UCSD-AML1 (cell line): ENCODE results near the gene ATAD1.
"Not testable (repeated sequence)": the region's sequence is repeated elsewhere in the genome, so short reads cannot be mapped to it uniquely, and the experiment has no call there.

Source experiments
- DNase-seq: peaks from one replicate; lab custom pipeline; 2025; ENCODE audit not compliant: unreplicated experiment; lab: John Stamatoyannopoulos, UW

The ATAD1 gene

DNA sequence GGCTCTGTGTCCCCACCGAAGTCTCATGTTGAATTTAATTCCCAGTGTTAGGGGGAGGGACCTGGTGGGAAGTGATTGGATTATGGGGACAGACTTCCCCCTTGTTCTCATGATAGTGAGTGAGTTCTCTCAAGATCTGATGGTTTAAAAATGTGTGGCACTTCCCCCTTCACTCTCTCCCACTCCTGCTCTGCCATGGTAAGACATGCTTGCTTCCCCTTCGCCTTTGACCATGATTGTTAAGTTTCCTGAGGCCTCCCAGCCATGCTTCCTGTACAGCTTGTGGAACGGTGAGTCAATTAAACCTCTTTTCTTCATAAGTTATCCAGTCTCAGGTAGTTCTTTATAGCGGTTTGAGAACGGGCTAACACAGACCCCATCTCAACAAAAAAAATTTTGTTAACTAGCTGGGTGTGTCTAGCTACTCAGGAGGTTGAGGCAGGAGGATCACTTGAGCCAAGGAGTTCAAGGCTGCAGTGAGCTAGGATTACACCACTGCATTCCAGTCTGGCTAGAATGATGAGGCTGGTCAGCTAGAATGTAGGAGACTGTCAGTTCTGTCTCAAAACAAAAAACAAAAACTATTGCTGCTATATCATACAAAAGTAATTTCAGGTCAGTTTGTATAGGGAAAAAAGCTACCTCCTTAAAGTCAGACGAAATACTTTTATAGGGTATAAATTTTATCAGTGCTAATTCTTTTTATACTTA, 57.7 kb downstream of the ATAD1 start:
- DNase-seq = peak; percentile 41

- no peak for DNase-seq
Observed at GRCh38 chr10:87759551-87759950, 58.5 kb downstream of the ATAD1 start.

- no peak for DNase-seq
Observed at GRCh38 chr10:87757685-87758084, 60.3 kb downstream of the ATAD1 start.

- DNase-seq = no peak
Observed at GRCh38 chr10:87753995-87754866, 63.8 kb downstream of the ATAD1 start.

- no peak for DNase-seq
Observed at GRCh38 chr10:87752566-87752965, 65.5 kb downstream of the ATAD1 start.

- DNase-seq = no peak
Observed at GRCh38 chr10:87751274-87751673, 66.8 kb downstream of the ATAD1 start.

- no peak for DNase-seq
Observed at GRCh38 chr10:87750817-87751216, 67.2 kb downstream of the ATAD1 start.

GRCh38 chr10:87750001-87750671, 67.9 kb downstream of the ATAD1 start:
- no peak for DNase-seq

GRCh38 chr10:87748244-87748643, 69.8 kb downstream of the ATAD1 start:
- not testable (repeated sequence) for DNase-seq

DNA sequence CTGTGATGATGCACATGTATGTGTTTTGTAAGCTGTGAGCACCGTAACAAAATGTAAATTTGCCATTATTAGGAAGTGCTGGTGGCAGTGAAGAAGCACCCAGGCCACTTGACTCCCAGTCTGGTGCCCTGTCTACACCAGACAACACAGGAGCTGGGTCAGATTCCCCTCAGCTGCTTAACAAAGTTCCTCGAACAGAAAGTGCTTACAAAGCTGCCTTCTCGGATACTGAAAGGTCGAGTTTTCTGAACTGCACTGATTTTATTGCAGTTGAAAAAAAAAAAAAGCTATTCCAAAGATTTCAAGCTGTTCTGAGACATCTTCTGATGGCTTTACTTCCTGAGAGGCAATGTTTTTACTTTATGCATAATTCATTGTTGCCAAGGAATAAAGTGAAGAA, 71.1 kb downstream of the ATAD1 start:
- DNase-seq = no peak

DNA sequence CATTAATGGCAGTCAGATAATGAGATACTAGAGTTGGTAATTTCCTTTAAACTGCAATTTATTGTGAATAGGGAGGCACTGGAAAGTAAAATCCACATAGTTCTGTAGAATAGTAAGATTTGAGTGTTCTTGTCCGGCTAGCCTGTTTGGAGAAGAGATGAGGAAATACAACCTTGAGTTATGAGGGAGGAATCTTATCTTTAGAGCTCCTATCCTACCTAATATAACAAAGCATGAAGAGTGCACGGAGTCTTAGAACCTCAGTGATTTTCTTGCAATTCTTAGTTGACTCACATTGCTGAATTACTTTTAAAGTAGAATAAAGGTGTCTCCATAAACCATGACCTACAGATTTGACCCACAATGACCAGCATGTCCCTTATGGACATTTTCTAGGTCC, 73.4 kb downstream of the ATAD1 start:
- no peak for DNase-seq

DNA sequence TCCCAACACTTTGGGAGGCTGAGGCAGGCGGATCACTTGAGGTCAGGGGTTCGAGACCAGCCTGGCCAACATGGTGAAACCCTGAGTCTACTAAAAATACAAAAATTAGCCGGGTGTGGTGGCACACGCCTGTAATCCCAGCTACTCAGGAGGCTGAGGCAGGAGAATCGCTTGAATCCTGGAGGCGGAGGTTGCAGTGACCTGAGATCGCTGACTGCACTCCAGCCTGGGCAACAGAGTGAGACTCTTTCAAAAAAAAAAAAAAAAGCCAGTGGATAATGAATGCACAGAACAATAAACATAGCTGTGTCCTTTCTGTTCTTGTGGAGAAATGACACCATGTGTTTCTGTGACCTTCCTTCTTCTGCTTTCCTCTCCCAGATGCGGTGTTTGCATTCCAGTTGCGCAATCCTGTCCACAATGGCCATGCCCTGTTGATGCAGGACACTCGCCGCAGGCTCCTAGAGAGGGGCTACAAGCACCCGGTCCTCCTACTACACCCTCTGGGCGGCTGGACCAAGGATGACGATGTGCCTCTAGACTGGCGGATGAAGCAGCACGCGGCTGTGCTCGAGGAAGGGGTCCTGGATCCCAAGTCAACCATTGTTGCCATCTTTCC, 74.9 kb downstream of the ATAD1 start:
- DNase-seq = not testable (repeated sequence)

GRCh38 chr10:87740254-87740655, 77.8 kb downstream of the ATAD1 start:
- no peak for DNase-seq

DNA sequence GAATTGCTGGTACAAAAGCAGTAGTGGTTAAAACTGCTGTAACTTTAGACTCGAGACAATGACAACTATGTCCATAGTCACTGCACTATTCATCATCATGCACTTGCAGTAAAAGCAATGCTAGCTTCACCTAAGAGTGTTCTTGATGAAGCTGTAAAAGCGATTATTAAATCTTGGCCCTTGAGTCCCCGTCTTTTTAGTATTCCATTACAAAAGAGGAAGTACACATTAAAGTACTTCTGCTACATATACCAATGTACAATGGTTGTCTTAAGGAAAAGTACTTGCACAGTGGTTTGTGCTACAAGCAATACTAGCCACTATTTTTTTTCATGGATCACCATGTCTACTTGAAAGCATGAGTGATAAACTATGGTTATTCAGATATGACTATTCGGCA, 78.3 kb downstream of the ATAD1 start:
- no peak for DNase-seq

- DNase-seq = not testable (repeated sequence)
Observed at GRCh38 chr10:87738253-87738652, 79.8 kb downstream of the ATAD1 start.

DNA sequence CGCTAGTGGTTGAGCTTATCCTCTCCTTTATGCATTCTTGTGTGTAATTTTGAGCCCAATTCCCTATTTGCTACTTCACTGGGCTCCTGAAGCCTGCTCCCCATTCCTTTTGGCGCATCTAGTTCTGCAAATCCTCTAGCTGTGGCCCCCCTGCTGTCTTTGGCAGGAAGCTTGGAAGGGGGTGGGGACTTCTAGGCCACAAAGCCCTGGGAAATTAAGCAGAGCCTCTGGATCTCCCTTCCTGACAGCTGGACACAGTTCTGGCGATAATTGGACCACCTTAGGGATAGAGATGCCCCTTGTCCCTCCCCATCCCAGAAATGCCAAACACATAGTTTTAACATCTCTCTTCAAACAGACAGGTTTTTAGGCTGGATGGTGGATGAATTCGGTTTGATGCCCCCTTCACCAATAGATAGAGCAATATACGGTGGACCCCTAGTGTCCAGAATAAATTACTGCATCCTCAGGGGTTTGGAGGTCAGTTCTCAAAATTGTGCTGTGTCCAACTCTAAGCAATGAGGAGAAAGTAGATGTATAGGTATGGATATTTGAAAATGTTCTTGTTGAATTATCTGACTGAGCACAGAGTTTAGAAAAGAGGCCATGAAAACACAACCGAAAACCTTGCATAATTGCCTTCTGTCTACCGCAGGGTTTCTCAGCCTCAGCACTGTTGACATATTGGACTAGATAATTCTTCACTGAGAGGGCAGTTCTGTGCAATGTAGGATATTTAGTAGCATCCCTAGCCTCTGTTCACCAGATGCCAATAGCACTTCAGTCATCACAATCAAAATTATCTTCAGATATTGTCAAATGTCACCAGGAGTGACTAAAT, 82.8 kb downstream of the ATAD1 start:
- DNase-seq = no peak

- DNase-seq = no peak
Observed at GRCh38 chr10:87733081-87733480, 84.9 kb downstream of the ATAD1 start.

- no peak for DNase-seq
Observed at GRCh38 chr10:87729940-87730339, 88.1 kb downstream of the ATAD1 start.

- DNase-seq = no peak
Observed at GRCh38 chr10:87724789-87725188, 93.2 kb downstream of the ATAD1 start.

- no peak for DNase-seq
Observed at GRCh38 chr10:87723500-87723899, 94.5 kb downstream of the ATAD1 start.
